Esophagus squamous epithelium (tissue), 5 donors: Measurements from ENCODE around the gene VPS4A. TPM values are rescaled to one million over a fixed set of nuclear protein-coding genes. Genes with fewer than 3 reads are reported as not detected.

Experiments used
- DNase-seq: peaks from one replicate; lab custom pipeline; 2025; lab: John Stamatoyannopoulos, UW
- H3K27ac ChIP-seq, 4 donors: fragments of 200-600 bp; sonication (generic); one replicate each; pipeline ENCODE4 v1.5.1; 2016 to 2019; ENCODE audit warnings: mild to moderate bottlenecking in 1 of 4
- H3K27me3 ChIP-seq, 4 donors: fragments of 200-600 bp; sonication (generic); 1 replicate in 3 of 4; 2 replicates in 1 of 4; pipeline versions ENCODE4 v1.5.1 to v1.6.0; 2017 to 2021; ENCODE audit warnings: antibody characterized with exemption in 1 of 4
- H3K36me3 ChIP-seq, 3 donors: fragments of 200-600 bp; sonication (generic); one replicate each; pipeline ENCODE4 v1.5.1; 2016 to 2019
- H3K4me1 ChIP-seq, 3 donors: fragments of 200-600 bp; sonication (generic); one replicate each; pipeline ENCODE4 v1.5.1; 2017 to 2019
- H3K4me3 ChIP-seq, 4 donors: fragments of 200-600 bp; sonication (generic); 1 replicate in 3 of 4; 2 replicates in 1 of 4; pipeline ENCODE4 v1.5.1; 2016 to 2019; ENCODE audit warnings: mild to moderate bottlenecking in 2 of 4, moderate library complexity in 1 of 4
- H3K9me3 ChIP-seq, 3 donors: fragments of 200-600 bp; sonication (generic); one replicate each; pipeline ENCODE4 v1.5.1; 2016 to 2019
- CTCF ChIP-seq, 6 experiments: fragments of 450-650 bp in 4 of 6; fragments of 200-600 bp in 2 of 6; sonication (generic) in 2 of 6; IDR thresholded peaks; one replicate each; pipeline ENCODE4 v1.5.1; 2016 to 2019; ENCODE audit warnings: antibody characterized with exemption in 6 of 6, mild to moderate bottlenecking in 4 of 6, moderate library complexity in 4 of 6
- POLR2A ChIP-seq, 4 donors: fragments of 450-650 bp; IDR thresholded peaks; one replicate each; pipeline ENCODE4 v1.6.1; 2017; ENCODE audit warnings: antibody characterized with exemption in 4 of 4, mild to moderate bottlenecking in 4 of 4, moderate library complexity in 3 of 4
- WGBS, 2 donors: methylation state at CpG; one replicate each; pipeline ENCODE4 v1.1.5; 2018; 5-methylcytosine and 5-hydroxymethylcytosine counted together
- intact Hi-C: fragments of 100-400 bp; cut with DNase I; formaldehyde crosslinking; loops from one replicate; pipeline ENCODE4 v1.15.0; 2022
- total RNA-seq, 4 donors: library from RNA; depleted of rRNA; stranded (reverse); fragments of >200 nt; gene quantifications; one replicate each; pipeline ENCODE4 v1.1.0, GENCODE V29; 2016
- donor health status: DM: yes; HTN: yes; CAD: no.

Gene VPS4A
- total RNA-seq, 4 donors from 2014 or later = 21.5 to 38.9 (median 24.9) TPM

GRCh38 chr16:69306031-69306430, 5.1 kb upstream of the VPS4A start:
- H3K9me3 ChIP-seq = no peaks in the 10 kb centered on the region
- intact Hi-C loops = no loop called here
- DNase-seq = no peak
- no peaks in the 10 kb centered on the region for H3K27me3 ChIP-seq
- H3K4me3 ChIP-seq = no peak overlapping the region
- WGBS, 2 donors = 68 to 80% methylated on average over 1 of the region's 1 CpG
- peaks cover 3 to 7% (median 5%) of the 10 kb centered on the region in 3 donors for H3K4me1 ChIP-seq
- H3K27ac ChIP-seq = no peak overlapping the region
- TF ChIP-seq CTCF (IDR thresholded peaks at IDR 0.05) (no peak), POLR2A (IDR thresholded peaks at IDR 0.05) (no peak)
- peaks cover 0 to 52% (median 0%) of the 10 kb centered on the region in 3 donors for H3K36me3 ChIP-seq

DNA sequence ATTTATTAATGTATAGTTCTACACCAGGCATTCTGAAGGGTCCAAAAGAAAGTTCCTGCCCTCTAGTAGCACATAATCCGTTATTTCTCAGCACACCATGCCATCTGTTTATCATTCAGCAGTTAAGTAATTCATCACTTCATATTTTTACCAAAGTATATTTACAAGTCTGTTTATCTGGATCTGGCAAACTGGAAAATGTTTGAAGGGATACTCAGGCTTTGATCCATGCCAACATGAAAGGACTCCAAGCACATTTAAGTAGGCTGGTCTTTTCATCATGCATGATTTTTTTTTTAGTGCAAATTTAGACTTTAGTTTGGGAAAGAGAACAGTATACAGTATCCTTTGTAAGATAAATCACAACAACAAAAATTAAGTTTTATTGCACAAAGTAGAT, 4.1 kb upstream of the VPS4A start:
- Histone ChIP-seq H3K9me3 (no peaks in the 10 kb centered on the region), H3K27ac (no peak overlapping the region), H3K36me3 (peaks cover 0 to 42% (median 0%) of the 10 kb centered on the region in 3 donors), H3K4me1 (peaks cover 3 to 11% (median 5%) of the 10 kb centered on the region in 3 donors), H3K27me3 (no peaks in the 10 kb centered on the region), H3K4me3 (no peak overlapping the region)
- WGBS, 2 donors = 83 to 85% methylated on average over 1 of the region's 1 CpG
- no peak for TF ChIP-seq POLR2A (IDR thresholded peaks at IDR 0.05)
- TF ChIP-seq CTCF (IDR thresholded peaks at IDR 0.05) = no peak
- DNase-seq = no peak
- intact Hi-C loops = no loop called here

DNA sequence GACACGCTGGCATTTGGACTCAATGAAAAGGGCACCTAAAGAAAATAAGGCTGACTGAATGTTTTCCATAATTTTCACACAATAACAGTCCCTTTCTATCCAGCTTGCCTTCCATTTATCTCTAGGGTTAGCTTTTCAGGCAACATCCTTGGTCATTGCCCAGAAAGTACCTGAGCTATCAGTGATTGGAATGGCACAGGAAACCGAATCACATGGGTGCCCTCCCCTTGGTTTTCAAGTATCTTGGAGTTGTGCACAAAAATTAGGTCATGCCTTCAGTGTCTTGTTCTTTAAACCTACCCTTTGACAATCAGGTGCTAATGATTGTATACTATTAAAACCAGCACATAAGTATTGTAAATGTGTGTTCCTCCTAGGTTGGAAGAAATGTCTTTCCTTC, 3.3 kb upstream of the VPS4A start:
- Histone ChIP-seq H3K9me3 (no peaks in the 10 kb centered on the region), H3K4me1 (peaks cover 5 to 18% (median 11%) of the 10 kb centered on the region in 3 donors), H3K27me3 (no peaks in the 10 kb centered on the region), H3K4me3 (no peak overlapping the region), H3K36me3 (peaks cover 0 to 36% (median 0%) of the 10 kb centered on the region in 3 donors), H3K27ac (no peak overlapping the region)
- no peak for DNase-seq
- intact Hi-C loops = no loop called here
- WGBS, 2 donors = 78 to 97% methylated on average over 2 of the region's 2 CpGs
- TF ChIP-seq CTCF (IDR thresholded peaks at IDR 0.05) (no peak), POLR2A (IDR thresholded peaks at IDR 0.05) (no peak)

DNA sequence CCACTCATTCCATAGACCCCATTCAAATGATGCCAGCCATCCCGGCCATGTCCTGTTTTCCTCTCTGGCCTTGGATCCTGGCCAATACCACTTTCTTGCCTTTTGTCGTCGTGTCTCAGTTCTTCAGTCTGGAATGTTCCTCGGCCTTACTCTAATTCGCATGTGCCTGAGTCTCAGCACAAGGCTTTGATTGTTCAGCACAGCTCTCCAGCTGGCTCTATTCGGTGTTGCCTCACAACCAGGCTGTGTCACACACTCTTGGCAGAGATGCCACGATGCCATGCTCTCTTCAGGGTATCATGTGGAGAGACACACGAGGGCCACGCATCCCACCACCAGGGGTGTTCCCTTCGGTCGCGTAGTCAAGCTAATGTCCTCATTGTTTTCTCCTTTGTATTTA, 1.8 kb upstream of the VPS4A start:
- H3K36me3 ChIP-seq = peaks cover 0 to 36% (median 0%) of the 10 kb centered on the region in 3 donors
- WGBS, 2 donors = 85 to 90% methylated on average over 12 of the region's 12 CpGs
- H3K9me3 ChIP-seq = no peaks in the 10 kb centered on the region
- TF ChIP-seq CTCF (IDR thresholded peaks at IDR 0.05) = no peak
- no peak for TF ChIP-seq POLR2A (IDR thresholded peaks at IDR 0.05)
- no peak for DNase-seq
- no peaks in the 10 kb centered on the region for H3K27me3 ChIP-seq
- H3K27ac ChIP-seq = no peak overlapping the region
- H3K4me1 ChIP-seq = peaks cover 5 to 33% (median 12%) of the 10 kb centered on the region in 3 donors
- H3K4me3 ChIP-seq = no peak overlapping the region
- intact Hi-C loops = no loop called here

DNA sequence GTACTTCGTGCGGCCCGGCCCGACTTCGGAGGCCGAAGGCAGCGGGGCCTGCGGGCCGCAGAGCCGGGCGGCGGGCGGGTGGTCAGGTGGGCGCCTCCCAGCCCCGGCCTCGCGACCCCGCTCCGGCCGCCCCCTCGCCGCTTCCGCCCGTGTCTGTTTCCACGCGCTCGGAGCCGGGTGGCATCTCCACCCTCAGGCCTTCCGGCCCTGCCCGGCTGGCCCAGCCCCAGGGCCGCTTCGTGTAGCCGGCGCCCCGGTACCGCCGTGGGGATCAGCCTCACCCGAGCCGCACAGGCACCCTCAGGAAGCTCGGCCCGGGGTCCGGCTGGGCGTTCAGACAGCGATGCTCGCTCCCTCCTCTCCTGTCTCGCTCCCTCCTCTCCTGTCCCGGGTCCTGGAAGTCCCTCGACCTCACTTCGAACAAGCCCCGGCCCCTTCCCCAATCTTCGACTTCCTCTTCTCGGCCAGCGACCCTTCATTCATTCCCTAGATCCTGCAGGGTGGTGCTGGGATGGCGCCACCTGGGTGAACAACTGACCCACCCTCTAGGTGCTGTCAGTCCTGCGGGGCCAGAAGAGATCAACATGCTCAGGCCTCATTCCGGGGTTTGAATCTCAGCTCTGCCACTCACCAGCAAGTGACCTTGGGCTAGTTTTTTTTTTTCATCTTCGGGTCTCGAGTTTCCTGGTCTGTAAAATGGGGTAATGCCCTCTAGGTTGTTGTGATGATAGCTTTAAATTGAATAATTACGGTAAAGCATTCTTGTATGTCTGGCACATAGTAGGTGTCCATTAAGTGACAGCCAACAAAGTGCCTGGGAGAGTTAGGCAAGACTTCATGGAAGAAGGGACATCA, 610 bp downstream of the VPS4A start:
- no peak for TF ChIP-seq CTCF (IDR thresholded peaks at IDR 0.05)
- no peak for TF ChIP-seq POLR2A (IDR thresholded peaks at IDR 0.05)
- Histone ChIP-seq H3K9me3 (no peaks in the 10 kb centered on the region), H3K27me3 (no peaks in the 10 kb centered on the region), H3K4me1 (peaks cover 5 to 45% (median 17%) of the 10 kb centered on the region in 3 donors), H3K27ac (peak overlapping the region; percentile 87 to 97 (median 93)), H3K4me3 (peak overlapping the region; percentile 73 to 99 (median 94)), H3K36me3 (peaks cover 9 to 43% (median 21%) of the 10 kb centered on the region in 3 donors)
- intact Hi-C loops = no loop called here
- 2 to 3% methylated on average over 20 to 24 of the region's 59 CpGs for WGBS, 2 donors
- DNase-seq = no peak
